Stimulated activated naive CD8-positive, alpha-beta T cell treated with anti-CD3 and anti-CD28 coated beads, Interleukin-15, Interleukin-2, amounts not matched to agents 100 U/mL and 50 U/mL, for 24 hours (primary cell): ENCODE data around the gene SUCLG2.
A peak's percentile ranks its signal among the peaks of the same experiment; 100 is the strongest.

Source experiments
- ATAC-seq: fragments of 150-1000 bp; cut with Tn5 transposase; one replicate; pipeline ENCODE4 v1.10.0; 2021
- DNase-seq: peaks from one replicate; pipeline ENCODE4 v3.0.0; 2021

SUCLG2 gene

GRCh38 chr3:67654099-67654843 is at the start of gene SUCLG2:
Gene SUCLG2, minus strand, starts transcription at chr3:67654612. Its CDS starts 26 bp downstream, at chr3:67654586.
- ATAC-seq (peak; percentile 63), DNase-seq (peak; percentile 88)

- DNase-seq = no peak
Observed at GRCh38 chr3:67700596-67700995, 46.2 kb upstream of the SUCLG2 start.

DNA sequence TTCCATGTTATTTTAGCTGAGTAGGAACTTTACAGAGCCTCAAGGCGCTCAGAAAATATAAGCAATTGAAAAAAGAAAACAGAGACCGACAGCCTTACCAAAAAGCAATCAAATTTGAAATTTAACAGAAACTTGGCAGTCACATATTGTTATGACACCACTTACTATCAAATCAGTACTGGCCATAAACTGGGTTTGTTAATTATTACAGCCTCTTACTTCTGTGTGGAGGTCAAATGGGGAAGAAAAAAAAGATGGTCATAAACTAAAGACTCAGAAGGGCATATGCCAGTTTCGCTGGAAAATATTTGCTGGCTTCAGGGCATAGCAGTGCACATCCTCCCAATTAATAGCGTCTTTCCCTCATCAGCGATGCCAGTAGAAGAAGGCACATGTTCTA is 45.5 kb upstream of the SUCLG2 start:
- ATAC-seq = no peak
- DNase-seq = no peak

More at GRCh38 chr3:67700596-67700995, 46.2 kb upstream of the SUCLG2 start:
- ATAC-seq = no peak

GRCh38 chr3:67692621-67693020 is 38.2 kb upstream of the SUCLG2 start:
- no peak for ATAC-seq
- DNase-seq = no peak

GRCh38 chr3:67691926-67692325 is 37.5 kb upstream of the SUCLG2 start:
- no peak for DNase-seq
- no peak for ATAC-seq

DNA sequence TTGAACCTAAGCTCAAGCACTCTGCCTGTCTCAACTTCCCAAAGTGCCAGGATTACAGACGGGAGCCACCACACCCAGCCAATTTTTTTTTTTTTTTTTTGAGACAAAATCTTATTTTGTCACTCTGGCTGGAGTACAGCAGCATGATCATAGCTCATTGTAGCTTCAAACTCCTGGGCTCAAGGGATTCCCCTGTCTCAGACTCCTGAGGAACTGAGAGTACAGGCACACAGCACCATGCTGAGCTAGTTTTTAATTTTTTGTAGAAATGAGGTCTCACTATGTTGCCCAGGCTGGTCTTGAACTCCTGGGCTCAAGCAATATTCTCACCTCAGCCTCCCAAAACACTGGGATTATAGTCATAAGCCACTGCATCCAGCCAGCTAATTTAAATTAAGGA is 36.8 kb upstream of the SUCLG2 start:
- DNase-seq (no peak), ATAC-seq (no peak)

- ATAC-seq = no peak
Observed at GRCh38 chr3:67689806-67690205, 35.4 kb upstream of the SUCLG2 start.

DNA sequence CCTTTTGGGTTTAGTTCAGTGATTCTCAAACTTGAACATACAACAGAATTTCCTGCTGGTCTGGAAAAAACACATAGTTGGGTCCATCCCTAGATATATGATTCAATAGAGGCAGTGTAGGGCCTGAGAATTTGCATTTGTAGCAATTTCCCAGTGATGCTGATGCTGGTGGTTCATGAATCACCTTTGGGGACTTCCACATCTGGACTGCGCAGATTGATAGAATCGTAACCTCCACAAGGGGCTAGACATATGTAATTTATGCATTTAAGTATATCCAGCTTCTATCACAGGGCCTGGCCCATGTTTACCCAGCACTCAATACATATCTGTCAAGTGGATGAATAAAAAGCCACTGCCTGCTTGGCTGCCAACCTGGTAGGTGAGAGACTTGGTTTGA is 33.8 kb upstream of the SUCLG2 start:
- ATAC-seq = peak; percentile 77
- DNase-seq = no peak

More at GRCh38 chr3:67689806-67690205, 35.4 kb upstream of the SUCLG2 start:
- no peak for DNase-seq

DNA sequence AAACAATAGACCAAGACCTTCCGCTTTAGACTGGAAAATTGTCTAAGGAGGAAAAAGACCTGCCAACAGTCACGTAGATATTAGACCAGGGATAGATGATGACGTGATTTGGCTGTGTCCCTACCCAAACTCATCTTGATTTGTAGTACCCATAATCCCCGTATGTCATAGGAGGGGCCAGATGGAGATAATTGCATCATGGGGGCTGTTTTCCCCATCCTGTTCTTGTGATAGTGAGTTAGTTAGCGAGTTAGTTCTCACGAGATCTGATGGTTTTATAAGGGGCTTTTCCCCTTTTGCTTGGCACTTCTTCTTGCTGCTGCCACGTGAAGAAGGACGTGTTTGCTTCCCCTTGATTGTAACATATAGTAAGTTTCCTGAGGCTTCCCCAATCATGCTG is 31.7 kb upstream of the SUCLG2 start:
- no peak for ATAC-seq
- DNase-seq = no peak

GRCh38 chr3:67685499-67685898 is 31.1 kb upstream of the SUCLG2 start:
- DNase-seq (no peak), ATAC-seq (peak; percentile 53)

- ATAC-seq (no peak), DNase-seq (no peak)
Observed at GRCh38 chr3:67684211-67684610, 29.8 kb upstream of the SUCLG2 start.

- ATAC-seq = no peak
- no peak for DNase-seq
Observed at GRCh38 chr3:67683522-67683921, 29.1 kb upstream of the SUCLG2 start.

GRCh38 chr3:67678665-67679064 is 24.3 kb upstream of the SUCLG2 start:
- ATAC-seq = peak; percentile 52
- no peak for DNase-seq

- no peak for DNase-seq
- ATAC-seq = no peak
Observed at GRCh38 chr3:67674055-67674454, 19.6 kb upstream of the SUCLG2 start.

DNA sequence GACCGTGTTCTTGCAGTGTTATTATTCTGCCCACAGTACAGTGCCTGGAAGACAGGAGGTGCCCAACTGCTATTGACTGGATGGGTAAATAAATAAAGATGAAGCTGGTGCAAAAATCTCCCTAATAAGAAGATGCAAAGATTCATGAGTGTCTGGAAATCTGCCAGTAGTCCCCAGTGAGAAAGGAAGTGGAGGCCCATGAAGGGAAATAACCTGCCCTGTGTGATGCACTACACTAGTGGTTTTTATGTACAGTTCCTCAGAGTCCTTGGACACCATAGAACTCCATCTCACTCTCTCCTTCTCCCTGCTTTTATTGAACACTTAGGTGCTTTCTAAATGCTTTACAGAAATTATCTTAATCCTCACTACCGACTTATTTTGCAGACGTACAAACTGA is 8.3 kb upstream of the SUCLG2 start:
- ATAC-seq = peak; percentile 61

GRCh38 chr3:67661089-67661488 is 6.7 kb upstream of the SUCLG2 start:
- no peak for DNase-seq
- no peak for ATAC-seq

More for the DNA sequence above, 8.3 kb upstream of the SUCLG2 start:
- no peak for DNase-seq

GRCh38 chr3:67657192-67657591 is 2.8 kb upstream of the SUCLG2 start:
- DNase-seq = no peak
- ATAC-seq = no peak

DNA sequence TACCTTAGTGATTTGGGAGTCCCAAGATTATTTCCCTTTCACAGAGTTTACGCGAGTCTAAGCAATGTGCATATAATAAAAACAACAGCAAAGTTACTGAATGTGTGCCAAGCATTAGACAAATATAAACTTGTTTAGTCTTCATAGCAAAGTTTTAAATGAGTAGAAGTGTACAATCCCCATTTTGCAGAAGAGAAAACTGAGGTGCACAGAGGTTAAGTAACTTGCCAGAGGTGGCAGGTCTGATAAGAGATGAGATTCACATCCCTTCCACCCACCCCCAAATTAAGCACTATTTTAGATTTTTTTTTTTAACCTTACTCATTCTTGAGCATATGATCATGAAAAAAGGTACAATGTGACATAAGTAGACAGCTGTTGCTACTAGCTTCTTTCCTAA is 2.2 kb upstream of the SUCLG2 start:
- ATAC-seq = no peak
- DNase-seq = no peak

- DNase-seq (peak; percentile 78), ATAC-seq (peak; percentile 91)
Observed at GRCh38 chr3:67655364-67656121, 1.1 kb upstream of the SUCLG2 start.

DNA sequence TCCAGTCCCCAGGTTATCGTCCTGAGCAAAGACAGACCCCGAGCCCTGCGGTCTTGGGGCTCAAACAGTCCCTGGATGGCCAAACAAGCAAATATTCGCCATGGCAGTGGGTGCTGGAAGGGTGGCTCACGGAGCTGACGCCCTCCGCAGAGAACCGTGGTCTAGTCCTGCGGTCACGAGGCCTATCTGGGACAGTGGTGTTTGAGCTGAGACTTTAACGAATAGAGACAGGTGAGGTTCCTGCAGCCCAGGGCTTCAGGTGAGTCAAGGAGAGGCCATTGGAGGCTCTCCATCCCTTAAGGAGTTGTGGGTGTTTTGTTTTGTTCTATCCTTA is 399 bp upstream of the SUCLG2 start:
- DNase-seq = no peak
- ATAC-seq = no peak

- no peak for DNase-seq
- ATAC-seq = no peak
Observed at GRCh38 chr3:67653425-67654098, 850 bp downstream of the SUCLG2 start.

- DNase-seq (no peak), ATAC-seq (no peak)
Observed at GRCh38 chr3:67650084-67650483, 4.3 kb downstream of the SUCLG2 start.

GRCh38 chr3:67649681-67650080 is 4.7 kb downstream of the SUCLG2 start:
- ATAC-seq = no peak

More at GRCh38 chr3:67649681-67650080, 4.7 kb downstream of the SUCLG2 start:
- DNase-seq = no peak
